HUDEP-2 (cell line): ENCODE results near the gene RIMS4.

Experiments
- DNase-seq, 76 experiments: peaks; one replicate each; lab custom pipeline; 2025; ENCODE audit not compliant: unreplicated experiment in 76 of 76; lab: John Stamatoyannopoulos, UW

The RIMS4 gene

DNA sequence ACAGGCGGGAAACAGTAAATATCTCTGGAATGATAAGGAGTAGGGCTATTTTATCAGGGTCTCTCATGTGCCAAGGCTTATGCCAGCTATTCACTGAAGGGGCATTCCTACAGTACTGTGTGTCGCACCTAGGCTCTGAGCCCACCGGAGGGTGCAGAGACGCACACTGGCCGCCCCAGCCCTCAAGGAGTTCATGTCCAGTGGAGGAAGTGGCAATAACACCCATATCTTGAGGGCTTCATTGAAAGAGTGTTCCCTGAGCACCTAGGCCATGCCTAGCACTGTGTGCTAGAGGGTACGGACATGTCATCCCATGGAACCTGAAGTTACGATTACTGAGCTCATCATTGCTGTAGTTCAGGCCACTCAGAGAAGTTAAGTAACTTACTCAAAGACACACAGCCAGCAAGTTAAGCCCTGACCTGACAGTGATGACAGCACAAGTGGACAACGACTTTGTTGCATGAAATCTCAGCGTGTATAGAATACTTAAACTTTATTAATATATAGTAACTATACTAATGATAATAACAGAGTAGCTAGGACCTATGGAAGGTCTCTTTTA is 86.5 kb downstream of the RIMS4 start:
- DNase-seq: no peak

DNA sequence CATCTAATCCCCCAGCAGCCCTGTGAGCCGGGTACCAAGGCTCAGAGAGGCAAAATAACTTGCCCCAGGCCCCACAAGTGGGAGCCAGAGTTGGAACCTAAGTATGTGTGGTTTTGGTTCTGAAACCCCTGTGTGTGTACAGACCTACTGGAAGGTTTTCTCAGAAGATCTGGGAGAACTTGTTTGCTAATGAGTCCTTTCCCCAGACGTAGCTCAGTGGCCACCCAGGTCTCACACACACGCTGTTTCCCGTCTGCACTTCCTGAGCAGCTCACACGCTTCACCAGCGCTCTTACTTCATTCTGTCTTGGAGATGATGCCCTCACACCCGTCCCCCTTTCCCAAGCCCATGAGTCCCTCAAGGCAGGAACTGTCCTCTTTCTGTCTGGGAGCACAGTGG is 87.0 kb downstream of the RIMS4 start:
- no peak for DNase-seq

DNA sequence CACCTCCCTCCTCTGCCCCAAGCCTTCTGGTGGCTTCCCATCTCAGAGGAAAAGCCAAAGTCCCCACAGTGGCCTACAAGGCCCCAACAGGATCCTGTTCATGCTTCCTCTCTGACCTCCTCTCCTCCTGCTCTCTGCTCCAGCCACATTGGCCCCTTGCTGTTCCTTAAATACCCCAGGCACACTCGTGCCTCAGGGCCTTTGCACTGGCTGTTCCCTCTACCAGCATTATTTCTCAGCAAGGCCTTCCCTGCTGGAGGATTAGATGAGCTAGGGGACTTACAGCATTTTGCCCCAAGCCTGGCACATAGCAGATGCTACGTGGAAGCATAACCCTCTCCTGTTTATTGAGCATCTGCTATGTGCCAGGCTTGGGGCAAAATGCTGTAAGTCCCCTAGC is 87.4 kb downstream of the RIMS4 start:
- no peak for DNase-seq

DNA sequence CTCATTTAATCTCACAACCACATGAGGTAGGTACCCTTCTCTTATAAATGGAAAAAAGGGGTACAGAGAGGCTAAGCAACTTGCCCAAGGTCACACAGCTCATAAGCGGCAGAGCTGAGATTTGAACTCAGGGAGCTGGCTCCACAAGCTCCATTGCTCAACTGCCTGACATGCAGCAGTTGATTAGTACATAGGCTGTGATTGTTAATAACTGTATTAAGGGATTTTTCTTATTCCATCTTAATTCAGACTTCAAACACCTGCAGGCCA is 88.6 kb downstream of the RIMS4 start:
- DNase-seq: no peak

DNA sequence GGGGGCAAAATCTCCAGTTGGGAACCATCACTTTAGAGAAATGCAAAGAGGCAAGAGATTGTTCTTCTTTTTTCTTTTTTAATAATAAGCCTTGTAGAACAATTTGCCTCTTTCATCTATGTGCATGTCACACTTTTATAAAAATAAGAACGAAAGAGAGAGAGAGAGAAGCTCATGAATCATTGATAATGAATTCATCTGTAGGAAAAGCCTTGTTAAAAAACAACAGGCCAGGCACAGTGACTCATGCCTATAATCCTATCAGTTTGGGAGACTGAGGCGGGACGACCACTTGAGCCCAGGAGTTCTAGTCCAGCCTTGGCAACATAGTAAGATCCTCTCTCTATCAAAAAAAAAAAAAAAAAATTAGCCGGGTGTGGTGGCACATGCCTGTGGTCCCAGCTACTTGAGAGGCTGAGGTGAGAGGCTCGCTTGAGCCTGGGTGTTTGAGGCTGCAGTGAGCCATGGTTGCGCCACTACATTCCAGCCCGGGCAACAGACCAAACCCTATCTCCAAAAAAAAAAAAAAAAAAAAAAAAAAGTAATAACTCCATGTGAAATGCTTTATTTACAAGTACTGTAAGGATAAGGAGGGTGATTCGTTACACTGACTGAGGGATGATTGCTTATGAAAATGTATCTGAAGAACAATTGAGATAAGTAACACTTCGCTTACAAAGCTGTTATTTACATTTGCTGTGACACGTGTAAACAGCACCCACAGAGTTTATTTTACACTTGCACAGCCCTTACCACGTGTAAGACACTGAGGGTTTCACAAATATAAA is 89.2 kb downstream of the RIMS4 start:
- no peak for DNase-seq

DNA sequence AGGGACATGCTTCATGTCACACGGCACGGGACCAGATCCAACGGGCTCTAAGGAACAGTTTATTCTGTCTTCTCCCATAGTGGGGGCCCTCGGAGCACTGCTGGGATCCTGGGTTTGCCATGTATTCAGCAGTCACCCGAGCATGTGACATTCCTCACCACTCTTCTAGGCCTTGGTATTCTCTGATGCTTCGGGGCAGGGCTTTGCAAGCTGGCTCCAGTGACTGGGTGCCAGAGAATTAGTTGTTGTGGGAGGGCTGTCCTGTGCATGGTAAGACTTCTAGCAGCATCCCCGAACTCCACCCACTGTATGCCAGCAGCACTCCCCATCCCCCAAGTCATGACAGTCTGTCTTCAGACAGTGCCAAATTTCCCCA is 89.7 kb downstream of the RIMS4 start:
- DNase-seq: no peak

DNA sequence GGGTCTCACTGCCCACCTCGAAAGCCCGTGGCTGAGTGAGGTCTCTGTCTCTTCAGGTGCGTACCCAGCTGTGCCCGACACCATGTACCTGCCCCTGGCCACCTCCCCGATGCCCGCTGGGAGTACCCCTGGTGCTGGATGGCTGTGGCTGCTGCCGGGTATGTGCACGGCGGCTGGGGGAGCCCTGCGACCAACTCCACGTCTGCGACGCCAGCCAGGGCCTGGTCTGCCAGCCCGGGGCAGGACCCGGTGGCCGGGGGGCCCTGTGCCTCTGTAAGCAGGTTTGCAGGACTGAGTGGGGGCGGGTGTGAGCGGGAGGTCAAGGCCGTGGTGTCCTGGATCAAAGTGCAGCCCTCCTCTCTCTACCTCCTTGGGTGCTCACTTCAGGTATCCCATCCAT is 90.5 kb downstream of the RIMS4 start:
- DNase-seq: no peak

DNA sequence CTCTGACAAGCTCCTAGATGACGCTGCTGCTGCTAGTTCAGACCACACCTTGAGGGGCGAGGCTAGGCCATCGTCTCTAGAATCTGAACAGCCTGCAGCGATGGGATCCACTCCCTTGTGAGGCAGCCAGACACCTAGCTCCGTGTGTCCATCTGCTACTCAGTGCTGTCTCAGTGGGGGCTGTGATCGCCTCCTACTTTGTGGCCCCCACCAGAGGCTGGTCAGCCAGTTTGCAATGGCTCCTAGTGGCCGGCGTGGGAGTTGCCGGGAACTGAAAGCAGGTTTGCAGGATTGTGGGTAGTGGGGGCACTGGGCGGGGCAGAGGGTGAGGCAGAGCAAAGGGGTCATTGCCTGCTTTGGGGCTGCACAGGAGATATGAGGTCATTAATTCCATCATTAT is 92.4 kb downstream of the RIMS4 start:
- no peak for DNase-seq

DNA sequence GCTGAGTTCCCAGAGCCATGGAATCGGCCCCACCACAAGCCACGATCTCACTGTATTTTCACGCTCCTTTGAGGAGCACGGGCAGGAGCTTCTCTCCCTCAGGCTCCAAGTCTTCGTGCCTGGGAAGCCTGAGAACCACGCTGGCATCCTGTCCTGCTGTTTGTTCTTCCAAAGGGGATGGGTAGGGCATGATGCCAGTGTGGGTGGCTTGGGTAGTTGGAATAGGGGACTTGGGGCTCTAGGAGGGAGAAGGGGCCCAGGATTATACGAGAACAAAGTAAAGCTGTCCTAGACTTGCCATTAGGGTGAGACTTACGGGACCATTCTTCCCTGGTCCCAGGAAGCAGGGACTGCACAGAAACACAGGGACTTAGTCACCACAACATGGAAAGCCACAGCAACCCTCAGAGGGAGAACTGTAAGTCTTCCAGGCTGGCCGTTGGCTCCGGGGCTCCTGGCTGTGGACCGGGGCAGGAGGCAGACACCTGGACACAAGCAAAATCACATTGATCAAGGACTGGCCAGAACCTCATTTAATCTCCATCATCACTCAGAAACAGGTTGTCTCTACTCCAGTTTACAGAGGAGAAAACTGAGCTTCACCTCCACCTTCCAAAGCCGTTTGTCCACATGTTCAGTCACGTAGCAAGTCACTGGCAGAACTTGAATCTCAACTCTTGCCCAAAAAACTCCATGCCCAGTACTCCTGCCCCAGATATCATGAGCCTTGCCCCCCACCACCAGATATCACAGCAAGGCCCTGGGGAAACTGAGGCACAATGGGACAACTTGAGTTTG is 93.8 kb downstream of the RIMS4 start:
- no peak for DNase-seq

DNA sequence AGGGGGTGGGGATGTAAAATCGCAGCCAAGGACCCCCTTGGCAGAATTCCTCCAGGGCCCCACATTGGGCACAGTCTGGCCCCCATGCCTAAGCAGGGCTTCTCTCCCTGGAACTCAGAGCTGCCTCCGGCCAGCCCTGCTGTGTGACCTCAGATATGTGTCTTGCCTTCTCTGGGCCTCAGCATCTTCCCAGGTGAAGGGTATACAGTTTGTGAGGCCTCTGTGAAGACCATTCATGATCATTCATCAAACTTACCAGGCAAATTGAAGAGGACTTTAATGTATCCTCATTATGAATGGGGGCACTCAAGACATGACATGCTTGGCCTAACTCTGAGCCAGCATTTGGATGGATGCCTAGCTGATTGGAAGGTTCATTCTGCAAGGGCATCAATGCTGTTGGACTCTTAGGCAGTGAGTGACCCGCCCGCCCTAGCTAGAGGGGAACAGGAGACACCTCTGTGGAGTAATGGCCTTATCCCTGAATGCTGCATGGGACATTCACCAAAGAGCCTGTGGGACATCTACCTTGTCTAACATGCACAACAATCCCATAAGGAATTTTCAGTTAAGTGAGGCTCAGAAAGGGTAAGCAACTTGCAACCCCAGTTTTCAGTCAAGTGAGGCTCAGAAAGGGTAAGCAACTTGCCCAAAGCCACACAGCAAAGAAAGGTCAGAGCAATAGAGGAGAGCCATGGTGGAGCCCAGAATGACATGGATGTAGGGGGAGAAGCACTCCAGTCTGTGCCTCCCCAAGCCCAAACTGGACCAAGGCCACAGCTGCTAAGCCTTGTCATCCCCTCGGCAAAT is 94.6 kb downstream of the RIMS4 start:
- DNase-seq: no peak

DNA sequence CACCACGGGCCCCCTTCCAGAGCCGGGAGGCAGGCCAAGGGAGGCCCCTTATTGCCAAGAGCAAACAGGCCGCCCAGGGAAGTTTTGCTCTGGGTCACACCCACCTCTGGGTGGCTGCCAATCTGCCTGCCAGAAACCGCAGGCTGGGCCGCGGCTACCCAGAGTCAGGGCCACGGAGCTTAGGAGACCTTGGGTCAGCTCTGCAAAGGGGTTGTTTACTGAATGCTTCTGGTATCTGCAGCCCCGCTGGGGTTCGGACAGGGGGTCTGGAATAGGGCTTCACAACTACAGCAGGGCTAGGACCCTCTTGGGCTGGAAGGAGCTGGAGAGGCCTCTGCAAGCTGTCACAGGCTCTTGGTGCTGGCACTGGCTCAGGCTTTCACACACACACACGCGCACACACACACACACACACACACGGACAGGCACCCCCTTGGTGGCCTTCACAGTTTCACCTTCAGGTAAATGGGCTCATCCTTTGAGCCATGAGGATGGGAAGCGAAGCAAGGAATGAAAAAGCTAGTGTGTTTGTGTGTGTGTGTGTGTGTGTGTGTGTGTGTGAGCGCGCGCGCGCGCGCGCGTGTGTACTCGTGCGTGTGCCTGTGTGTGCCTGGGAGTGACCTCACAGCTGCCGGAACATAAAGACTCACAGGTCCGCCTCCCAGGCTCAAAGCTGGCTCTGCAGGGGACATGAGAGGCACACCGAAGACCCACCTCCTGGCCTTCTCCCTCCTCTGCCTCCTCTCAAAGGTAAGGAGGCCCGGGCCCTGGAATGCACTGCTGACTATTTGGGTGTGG is 95.4 kb downstream of the RIMS4 start, which contains the start of gene CCN5:
TSS of gene CCN5 (plus strand) at position 669 of the 798 bp plus-strand sequence. CDS start at position 691, 22 bp downstream.
- peak in 75 of 76 experiments; percentile 18 to 90 (median 78) for DNase-seq

DNA sequence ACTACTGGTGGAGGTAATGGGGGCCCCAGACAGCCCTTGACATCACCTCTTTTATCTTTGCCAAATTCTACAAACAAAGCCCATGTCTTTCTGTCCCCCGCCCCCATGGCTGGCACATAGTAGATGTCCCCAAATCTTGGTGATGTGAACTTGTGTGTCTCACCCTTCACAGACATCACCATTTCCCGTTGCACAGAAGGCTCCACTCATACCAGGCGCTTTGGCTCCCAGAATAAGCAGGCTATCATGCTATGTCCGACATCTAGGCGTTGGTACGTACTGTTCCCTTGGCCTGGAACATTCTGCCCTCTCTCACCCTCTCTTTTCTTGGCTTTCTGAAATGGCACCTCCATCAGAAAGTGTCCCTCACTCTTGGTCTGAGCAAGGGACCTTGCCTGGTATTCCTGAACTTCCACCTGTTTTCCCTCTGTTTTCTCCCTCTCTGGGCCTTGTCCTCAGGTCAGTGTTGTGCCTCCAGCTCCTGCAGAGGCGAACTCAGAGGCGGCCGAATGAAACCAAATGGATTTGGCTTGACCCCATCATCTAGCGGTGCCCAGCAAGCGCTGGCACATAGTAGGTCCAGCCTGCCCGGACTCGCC is 96.1 kb downstream of the RIMS4 start:
- DNase-seq: no peak

DNA sequence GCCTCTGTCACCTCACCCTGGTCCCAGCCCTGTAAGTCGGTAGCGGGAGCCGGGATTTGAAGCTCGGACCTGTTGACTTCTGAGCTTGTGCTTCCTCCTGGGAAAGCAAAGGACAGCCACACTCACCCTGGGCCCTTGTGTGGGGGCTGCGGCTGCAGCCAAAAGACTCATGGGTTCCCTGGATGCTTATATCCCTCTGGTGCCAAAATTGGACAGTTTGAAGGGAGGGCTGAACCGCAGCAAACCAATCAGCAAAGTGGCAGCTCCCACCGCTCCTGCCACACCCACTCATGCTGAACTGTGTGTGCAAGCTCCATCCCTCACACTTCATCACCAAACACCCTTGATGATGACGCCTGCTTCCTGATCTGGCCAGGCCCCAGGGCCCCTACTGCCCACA is 99.1 kb downstream of the RIMS4 start:
- DNase-seq: no peak

DNA sequence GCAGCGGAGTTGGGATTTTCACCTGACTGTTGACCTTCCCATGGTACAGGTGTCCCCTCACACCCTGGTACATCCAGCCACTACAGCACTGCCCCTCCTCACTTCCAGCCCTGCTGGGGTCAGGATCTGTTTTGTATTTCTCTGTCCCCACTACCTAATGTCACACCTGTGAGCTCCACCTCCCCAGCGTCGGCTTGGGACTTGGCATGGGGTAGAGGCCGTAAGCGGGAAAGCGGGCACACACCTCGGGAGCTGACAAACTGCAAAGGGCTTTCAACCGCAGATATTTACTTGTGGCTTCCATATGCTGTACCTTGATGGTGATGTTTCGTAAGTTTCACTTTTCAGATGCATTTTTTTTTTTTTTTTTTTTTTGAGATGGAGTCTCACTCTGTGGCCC is 100.5 kb downstream of the RIMS4 start:
- DNase-seq: no peak

DNA sequence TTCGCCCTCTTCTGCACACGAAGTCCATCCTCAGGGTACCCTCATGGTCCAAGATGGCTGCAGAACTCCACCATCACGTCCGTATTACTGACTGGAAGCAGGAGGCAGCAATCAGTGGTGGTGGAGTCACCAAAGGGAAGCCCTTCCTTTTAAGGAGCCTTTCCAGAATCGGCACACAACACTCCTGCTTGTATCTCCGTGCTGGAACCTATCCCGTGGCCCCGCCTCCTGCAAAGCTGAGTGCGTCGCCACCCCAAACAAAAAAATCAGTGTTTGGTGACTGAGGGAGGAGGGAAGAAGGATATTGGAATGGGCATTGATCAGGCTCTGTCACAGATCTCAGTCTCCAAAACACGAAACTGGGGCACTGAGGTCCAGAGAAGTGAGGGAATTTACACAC is 101.0 kb downstream of the RIMS4 start:
- DNase-seq: no peak

DNA sequence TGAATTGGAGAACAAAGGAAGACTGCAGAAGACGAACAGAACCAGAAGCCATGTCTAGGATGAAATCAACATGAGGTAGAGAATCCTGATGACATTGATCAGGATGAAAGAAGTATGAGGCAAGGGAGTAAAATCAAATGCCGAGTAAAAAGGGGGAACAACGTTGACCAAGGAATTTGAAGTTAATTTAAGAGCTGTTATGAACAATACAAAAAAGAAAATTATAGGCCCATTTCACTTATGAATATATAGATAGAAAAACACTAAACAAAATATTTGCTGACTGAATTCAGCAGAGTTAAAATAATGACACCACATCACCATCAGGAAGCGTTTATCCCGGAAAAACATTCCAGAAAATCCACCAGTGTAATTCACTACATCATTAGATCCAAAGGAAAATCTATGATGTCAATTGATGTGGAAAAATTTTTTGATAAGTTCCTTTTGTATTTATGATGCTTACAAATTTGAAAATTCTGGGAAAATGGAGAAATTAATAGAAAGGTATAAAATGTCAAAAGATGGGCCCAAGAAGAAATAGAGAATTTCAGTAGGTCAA is 103.2 kb downstream of the RIMS4 start:
- DNase-seq: no peak

DNA sequence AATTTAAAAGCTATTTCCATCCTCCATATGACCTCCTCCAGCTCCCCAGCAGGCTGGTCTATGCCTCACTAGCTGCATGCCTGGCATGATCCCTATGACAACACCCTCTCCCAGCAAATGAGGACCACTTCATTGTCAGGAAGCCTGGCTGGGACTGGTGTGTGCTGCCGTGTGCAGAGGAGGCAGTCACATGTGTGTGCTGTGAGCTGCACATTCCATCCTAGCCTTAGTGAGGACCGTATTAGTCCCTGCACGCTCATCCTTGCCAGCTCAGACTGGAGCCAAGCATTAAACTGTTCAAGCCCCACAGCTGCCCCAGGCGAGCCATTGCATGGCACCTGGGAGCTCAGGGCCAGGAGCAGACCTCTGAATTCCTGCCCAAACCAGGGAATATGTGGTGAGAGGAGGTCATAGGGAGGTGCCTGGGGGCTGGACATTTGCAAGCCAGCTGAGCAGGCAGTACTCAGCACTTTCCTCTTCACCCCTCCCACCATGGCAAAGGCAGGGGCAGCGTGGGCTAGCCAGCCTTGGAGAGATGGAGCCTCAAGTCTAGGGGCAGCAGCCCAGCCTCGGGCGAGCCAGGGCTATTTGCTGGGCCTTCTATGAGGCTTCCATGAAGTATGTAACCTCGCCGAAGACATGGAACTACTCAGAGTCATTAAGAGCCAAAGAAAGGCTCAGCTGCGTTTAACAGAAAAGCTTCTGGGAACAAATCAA is 103.9 kb downstream of the RIMS4 start:
- no peak for DNase-seq

DNA sequence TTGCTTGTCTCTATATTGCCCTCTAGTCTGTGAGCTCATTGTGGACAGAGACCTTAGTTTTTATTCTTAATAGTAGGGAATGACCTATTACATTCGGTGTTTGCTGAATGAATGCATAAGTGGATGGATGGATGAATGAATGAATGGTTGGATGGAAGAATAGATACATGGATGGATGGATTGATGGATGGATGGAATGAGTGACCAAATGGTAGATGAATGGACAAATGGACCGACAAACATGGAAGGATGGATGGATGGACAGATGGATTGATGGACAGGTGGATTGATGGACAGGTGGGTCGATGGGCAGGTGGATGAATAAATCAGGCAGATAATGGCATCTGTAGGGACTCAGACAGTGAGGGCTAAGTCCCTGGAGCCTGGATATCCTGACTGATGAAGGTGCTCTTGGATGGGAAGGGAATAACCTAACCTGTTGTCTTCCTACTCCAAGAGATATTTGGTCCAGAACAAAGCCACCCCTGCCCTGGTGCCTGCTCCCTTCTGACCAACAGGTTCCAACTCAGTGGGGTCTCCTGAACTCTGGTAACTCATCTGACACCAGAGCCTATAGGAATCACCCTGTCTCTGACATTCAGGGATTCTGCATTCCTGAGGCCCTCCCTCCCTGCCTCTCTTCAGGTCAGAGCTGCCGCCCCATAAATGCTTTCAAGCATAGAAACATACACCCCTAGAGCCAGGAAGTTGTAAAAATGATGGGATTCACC is 104.8 kb downstream of the RIMS4 start:
- no peak for DNase-seq
